ENCODE data around the gene NID2. TPM values are rescaled to one million over a fixed set of nuclear protein-coding genes. Genes with fewer than 3 reads are reported as not detected.

NID2 gene
- polyA plus RNA-seq, 1 experiment = 413 TPM

GRCh38 chr14:52012635-52013034 lies 56.2 kb downstream of the NID2 start:
- Histone ChIP-seq H3K27ac (ENCODE audit: low read depth, low read length) (no peak overlapping the region), H3K4me3 (ENCODE audit: low read depth, low read length) (no peak overlapping the region), H3K27me3 (ENCODE audit: control insufficient read depth, insufficient read depth, low read length) (no peaks in the 10 kb centered on the region), H3K9me3 (ENCODE audit: control insufficient read depth, insufficient read depth, low read length) (no peaks in the 10 kb centered on the region)
- DNase-seq (ENCODE audit: low read depth, low spot score) = no peak
- ChIA-PET CTCF (interaction anchor here (0.6 to 1.7 kb wide), 5 partner anchors 15 to 1559 kb away, joined by 3 to 4 read pairs (median 3); no protein-coding TSS in a partner anchor), POLR2A (interaction anchor here (0.6 kb wide), 1 partner anchor 15 kb away, joined by 3 read pairs; no protein-coding TSS in a partner anchor)
- TF ChIP-seq CTCF (IDR thresholded peaks at IDR 0.05; ENCODE audit: low read depth, low read length) = no peak

- ChIA-PET POLR2A (no interaction called here), CTCF (no interaction called here)
- TF ChIP-seq CTCF (IDR thresholded peaks at IDR 0.05; ENCODE audit: low read depth, low read length) = no peak
- Histone ChIP-seq H3K27me3 (ENCODE audit: control insufficient read depth, insufficient read depth, low read length) (no peaks in the 10 kb centered on the region), H3K9me3 (ENCODE audit: control insufficient read depth, insufficient read depth, low read length) (no peaks in the 10 kb centered on the region), H3K4me3 (ENCODE audit: low read depth, low read length) (no peak overlapping the region), H3K27ac (ENCODE audit: low read depth, low read length) (no peak overlapping the region)
- no peak for DNase-seq (ENCODE audit: low read depth, low spot score)
Observed at GRCh38 chr14:52011523-52011922, 57.3 kb downstream of the NID2 start.

GRCh38 chr14:52010173-52010693 lies 58.6 kb downstream of the NID2 start:
- TF ChIP-seq CTCF (IDR thresholded peaks at IDR 0.05; ENCODE audit: low read depth, low read length) = no peak
- CTCF ChIA-PET = interaction anchor here (0.6 to 2.1 kb wide), 3 partner anchors 14 to 121 kb away, joined by 5 to 6 read pairs (median 5); no protein-coding TSS in a partner anchor
- Histone ChIP-seq H3K27ac (ENCODE audit: low read depth, low read length) (no peak overlapping the region), H3K27me3 (ENCODE audit: control insufficient read depth, insufficient read depth, low read length) (no peaks in the 10 kb centered on the region), H3K4me3 (ENCODE audit: low read depth, low read length) (no peak overlapping the region), H3K9me3 (ENCODE audit: control insufficient read depth, insufficient read depth, low read length) (no peaks in the 10 kb centered on the region)
- DNase-seq (ENCODE audit: low read depth, low spot score) = no peak
- POLR2A ChIA-PET = no interaction called here

GRCh38 chr14:52008136-52008535 lies 60.7 kb downstream of the NID2 start:
- Histone ChIP-seq H3K9me3 (ENCODE audit: control insufficient read depth, insufficient read depth, low read length) (no peaks in the 10 kb centered on the region), H3K27ac (ENCODE audit: low read depth, low read length) (no peak overlapping the region), H3K27me3 (ENCODE audit: control insufficient read depth, insufficient read depth, low read length) (no peaks in the 10 kb centered on the region), H3K4me3 (ENCODE audit: low read depth, low read length) (no peak overlapping the region)
- no peak for DNase-seq (ENCODE audit: low read depth, low spot score)
- no peak for TF ChIP-seq CTCF (IDR thresholded peaks at IDR 0.05; ENCODE audit: low read depth, low read length)
- CTCF ChIA-PET = interaction anchor here (1.9 kb wide), 1 partner anchor 12 kb away, joined by 7 read pairs; no protein-coding TSS in a partner anchor
- POLR2A ChIA-PET = no interaction called here

GRCh38 chr14:52007637-52008036 lies 61.2 kb downstream of the NID2 start:
- CTCF ChIA-PET = interaction anchor here (1.1 to 2.0 kb wide), 4 partner anchors 8 to 123 kb away, joined by 3 to 7 read pairs (median 6); no protein-coding TSS in a partner anchor

More at GRCh38 chr14:52007637-52008036, 61.2 kb downstream of the NID2 start:
- TF ChIP-seq CTCF (IDR thresholded peaks at IDR 0.05; ENCODE audit: low read depth, low read length) = no peak
- POLR2A ChIA-PET = no interaction called here
- no peak overlapping the region for H3K27ac ChIP-seq (ENCODE audit: low read depth, low read length)
- DNase-seq (ENCODE audit: low read depth, low spot score) = no peak
- no peak overlapping the region for H3K4me3 ChIP-seq (ENCODE audit: low read depth, low read length)
- H3K9me3 ChIP-seq (ENCODE audit: control insufficient read depth, insufficient read depth, low read length) = no peaks in the 10 kb centered on the region
- H3K27me3 ChIP-seq (ENCODE audit: control insufficient read depth, insufficient read depth, low read length) = no peaks in the 10 kb centered on the region

Data from AG04450 (cell line).